AG04450 (cell line): ENCODE results near the gene ANXA8. TPM values are rescaled to one million over a fixed set of nuclear protein-coding genes. Genes with fewer than 3 reads are reported as not detected.

ENCODE experiments used
- CTCF ChIA-PET: fragments of 300-600, 350-600 bp; formaldehyde crosslinking; extraction: SDS; loops from one replicate; lab custom pipeline; 2022; ENCODE audit warnings: antibody characterized with exemption, inconsistent platforms; lab: Charles Lee
- POLR2A ChIA-PET: fragments of 350-600 bp; formaldehyde crosslinking; extraction: SDS; loops from one replicate; lab custom pipeline; 2021; ENCODE audit warnings: antibody characterized with exemption, inconsistent platforms; lab: Yijun Ruan, JAX
- DNase-seq: peaks from one replicate; pipeline ENCODE4 v3.0.0-alpha.2; 2011; ENCODE audit warnings: low read depth, low spot score
- H3K27ac ChIP-seq: one replicate; pipeline ENCODE4 v1.5.1; 2012; ENCODE audit warnings: low read depth, low read length, control low read depth
- H3K27me3 ChIP-seq: one replicate; pipeline ENCODE4 v1.6.0; 2012; ENCODE audit warnings: low read length; ENCODE audit not compliant: control insufficient read depth, insufficient read depth
- H3K4me3 ChIP-seq: 2 replicates; pipeline ENCODE4 v1.5.1; 2011; ENCODE audit warnings: mild to moderate bottlenecking, low read depth, low read length, control low read depth
- H3K9me3 ChIP-seq: 2 replicates; pipeline ENCODE4 v1.5.1; 2012; ENCODE audit warnings: low read length; ENCODE audit not compliant: control insufficient read depth, insufficient read depth
- CTCF ChIP-seq: IDR thresholded peaks from 2 replicates; pipeline ENCODE4 v1.5.1; 2011; ENCODE audit warnings: low read depth, low read length, control low read depth, inconsistent platforms
- polyA plus RNA-seq: library from polyadenylated mRNA; depleted of rRNA; stranded (reverse); fragments of >200 nt; gene quantifications from 2 replicates; pipeline ENCODE4 v1.2.3, GENCODE V29; 2011

Gene ANXA8
- polyA plus RNA-seq, 1 experiment: 0.42 TPM

GRCh38 chr10:47453141-47454007 is 30.5 kb downstream of the ANXA8 start:
- no peak for DNase-seq
- ChIA-PET CTCF (interaction anchor here (1.1 kb wide), 1 partner anchor 15 kb away, joined by 3 read pairs; no protein-coding TSS in a partner anchor), POLR2A (no interaction called here)
- no peak overlapping the region for H3K27ac ChIP-seq
- H3K4me3 ChIP-seq: no peak overlapping the region
- peaks cover 9% of the 10 kb centered on the region for H3K27me3 ChIP-seq
- TF ChIP-seq CTCF: no peak
- H3K9me3 ChIP-seq: no peaks in the 10 kb centered on the region

GRCh38 chr10:47452495-47453140 is 31.3 kb downstream of the ANXA8 start:
- CTCF ChIA-PET: no interaction called here
- H3K4me3 ChIP-seq: no peak overlapping the region
- no peaks in the 10 kb centered on the region for H3K9me3 ChIP-seq
- no peak overlapping the region for H3K27ac ChIP-seq
- peaks cover 11% of the 10 kb centered on the region for H3K27me3 ChIP-seq
- no peak for DNase-seq
- TF ChIP-seq CTCF: no peak
- POLR2A ChIA-PET: no interaction called here

- CTCF ChIA-PET: no interaction called here
Observed at GRCh38 chr10:47451998-47452494, 31.9 kb downstream of the ANXA8 start.

GRCh38 chr10:47451273-47451997 is 32.5 kb downstream of the ANXA8 start:
- H3K27me3 ChIP-seq: peaks cover 11% of the 10 kb centered on the region
- no peak for DNase-seq
- no peak for TF ChIP-seq CTCF
- H3K4me3 ChIP-seq: no peak overlapping the region
- ChIA-PET CTCF (interaction anchor here (1.6 kb wide), 1 partner anchor 13 kb away, joined by 5 read pairs; no protein-coding TSS in a partner anchor), POLR2A (no interaction called here)
- no peak overlapping the region for H3K27ac ChIP-seq
- H3K9me3 ChIP-seq: peaks cover 1% of the 10 kb centered on the region; the same call in 1 of the 2 replicates

More at GRCh38 chr10:47451998-47452494, 31.9 kb downstream of the ANXA8 start:
- Histone ChIP-seq H3K4me3 (no peak overlapping the region), H3K27me3 (peaks cover 11% of the 10 kb centered on the region), H3K27ac (no peak overlapping the region), H3K9me3 (no peaks in the 10 kb centered on the region)
- no peak for TF ChIP-seq CTCF
- POLR2A ChIA-PET: no interaction called here
- no peak for DNase-seq
